ENCODE data around the gene GAGE10. TPM values are rescaled to one million over a fixed set of nuclear protein-coding genes. Genes with fewer than 3 reads are reported as not detected.

GAGE10 gene
- total and polyA plus RNA-seq, 9 of the 15 experiments (the other 6 are each of a cell fraction or from before 2014, with no cell fraction given), result 0.80 to 3.1 (median 0.96) TPM; not detected in 4

DNA sequence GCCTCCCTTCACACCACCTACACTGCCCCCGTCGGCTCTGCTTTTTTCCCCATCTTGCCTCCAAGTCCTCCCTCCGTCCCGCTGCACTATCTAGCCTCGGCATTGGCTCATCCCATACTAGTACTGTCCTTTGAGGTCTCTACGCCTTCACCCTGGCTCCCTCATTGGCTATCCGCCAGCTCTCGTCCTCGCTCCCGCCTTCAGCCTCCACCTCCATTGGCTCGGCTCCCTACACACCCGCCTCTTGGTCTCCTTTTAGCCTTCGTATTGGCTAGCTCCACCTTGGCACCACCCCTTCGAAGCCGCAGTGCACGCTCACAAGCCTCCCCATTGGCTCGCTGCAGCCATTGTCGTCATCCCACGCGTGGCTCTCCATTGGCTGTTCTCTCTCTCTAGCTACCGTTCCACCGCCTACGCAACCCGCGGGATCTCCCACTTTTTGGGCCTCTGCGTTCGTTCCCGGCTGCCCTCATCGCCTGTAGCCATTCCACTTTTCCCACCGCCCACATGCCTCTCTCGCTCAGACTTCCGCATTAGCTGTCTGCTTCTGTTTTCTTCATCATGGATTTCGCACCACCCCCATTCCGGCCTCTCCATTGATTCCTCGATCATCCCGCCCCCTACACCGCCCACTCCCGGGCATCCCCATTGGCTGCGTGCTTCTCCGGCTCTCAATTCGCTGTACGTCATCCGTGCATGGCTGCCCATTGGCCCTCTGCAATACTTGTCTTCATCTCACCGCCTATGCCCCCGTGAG lies 34.3 kb upstream of the GAGE10 start (continued):
- TF ChIP-seq, protein P1, sequence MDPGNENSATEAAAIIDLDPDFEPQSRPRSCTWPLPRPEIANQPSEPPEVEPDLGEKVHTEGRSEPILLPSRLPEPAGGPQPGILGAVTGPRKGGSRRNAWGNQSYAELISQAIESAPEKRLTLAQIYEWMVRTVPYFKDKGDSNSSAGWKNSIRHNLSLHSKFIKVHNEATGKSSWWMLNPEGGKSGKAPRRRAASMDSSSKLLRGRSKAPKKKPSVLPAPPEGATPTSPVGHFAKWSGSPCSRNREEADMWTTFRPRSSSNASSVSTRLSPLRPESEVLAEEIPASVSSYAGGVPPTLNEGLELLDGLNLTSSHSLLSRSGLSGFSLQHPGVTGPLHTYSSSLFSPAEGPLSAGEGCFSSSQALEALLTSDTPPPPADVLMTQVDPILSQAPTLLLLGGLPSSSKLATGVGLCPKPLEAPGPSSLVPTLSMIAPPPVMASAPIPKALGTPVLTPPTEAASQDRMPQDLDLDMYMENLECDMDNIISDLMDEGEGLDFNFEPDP (CRISPR knock-in tag; IDR thresholded peaks at IDR 0.05), result no peak
- TF ChIP-seq HNRNPUL1 (IDR thresholded peaks at IDR 0.05; ENCODE audit: low read length) (no peak), MED1 (CRISPR knock-in tag; IDR thresholded peaks at IDR 0.05; ENCODE audit: borderline replicate concordance) (no peak), TAL1 (IDR thresholded peaks at IDR 0.05) (no peak), JUN (IDR thresholded peaks at IDR 0.05; ENCODE audit: borderline replicate concordance, low read depth, low read length) (no peak), JUN (CRISPR knock-in tag; IDR thresholded peaks at IDR 0.05; ENCODE audit: borderline replicate concordance) (no peak), ZC3H11A (IDR thresholded peaks at IDR 0.05; ENCODE audit: low read depth, low read length) (no peak), ZNF165 (CRISPR knock-in tag; IDR thresholded peaks at IDR 0.05; ENCODE audit: borderline replicate concordance) (no peak), HNRNPLL (IDR thresholded peaks at IDR 0.05; ENCODE audit: low read depth, low read length, poor library complexity, severe bottlenecking) (peak; percentile 55), SETDB1 (IDR thresholded peaks at IDR 0.05; ENCODE audit: low read length) (no peak), KLF6 (CRISPR knock-in tag; IDR thresholded peaks at IDR 0.05; ENCODE audit: borderline replicate concordance) (no peak), C11orf30 (IDR thresholded peaks at IDR 0.05; ENCODE audit: low read depth) (peak; percentile 68), MTF1 (CRISPR knock-in tag; IDR thresholded peaks at IDR 0.05; ENCODE audit: borderline replicate concordance) (no peak), NCOA6 (IDR thresholded peaks at IDR 0.05) (no peak), NONO (IDR thresholded peaks at IDR 0.05; ENCODE audit: low read depth in 2 of 2, low read length in 1 of 2) (no peak), NELFE (IDR thresholded peaks at IDR 0.05; ENCODE audit: insufficient read depth, insufficient read length) (no peak)
- TF ChIP-seq, protein P2, sequence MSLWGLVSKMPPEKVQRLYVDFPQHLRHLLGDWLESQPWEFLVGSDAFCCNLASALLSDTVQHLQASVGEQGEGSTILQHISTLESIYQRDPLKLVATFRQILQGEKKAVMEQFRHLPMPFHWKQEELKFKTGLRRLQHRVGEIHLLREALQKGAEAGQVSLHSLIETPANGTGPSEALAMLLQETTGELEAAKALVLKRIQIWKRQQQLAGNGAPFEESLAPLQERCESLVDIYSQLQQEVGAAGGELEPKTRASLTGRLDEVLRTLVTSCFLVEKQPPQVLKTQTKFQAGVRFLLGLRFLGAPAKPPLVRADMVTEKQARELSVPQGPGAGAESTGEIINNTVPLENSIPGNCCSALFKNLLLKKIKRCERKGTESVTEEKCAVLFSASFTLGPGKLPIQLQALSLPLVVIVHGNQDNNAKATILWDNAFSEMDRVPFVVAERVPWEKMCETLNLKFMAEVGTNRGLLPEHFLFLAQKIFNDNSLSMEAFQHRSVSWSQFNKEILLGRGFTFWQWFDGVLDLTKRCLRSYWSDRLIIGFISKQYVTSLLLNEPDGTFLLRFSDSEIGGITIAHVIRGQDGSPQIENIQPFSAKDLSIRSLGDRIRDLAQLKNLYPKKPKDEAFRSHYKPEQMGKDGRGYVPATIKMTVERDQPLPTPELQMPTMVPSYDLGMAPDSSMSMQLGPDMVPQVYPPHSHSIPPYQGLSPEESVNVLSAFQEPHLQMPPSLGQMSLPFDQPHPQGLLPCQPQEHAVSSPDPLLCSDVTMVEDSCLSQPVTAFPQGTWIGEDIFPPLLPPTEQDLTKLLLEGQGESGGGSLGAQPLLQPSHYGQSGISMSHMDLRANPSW (CRISPR knock-in tag; IDR thresholded peaks at IDR 0.05), result no peak
- TF ChIP-seq, protein P3, sequence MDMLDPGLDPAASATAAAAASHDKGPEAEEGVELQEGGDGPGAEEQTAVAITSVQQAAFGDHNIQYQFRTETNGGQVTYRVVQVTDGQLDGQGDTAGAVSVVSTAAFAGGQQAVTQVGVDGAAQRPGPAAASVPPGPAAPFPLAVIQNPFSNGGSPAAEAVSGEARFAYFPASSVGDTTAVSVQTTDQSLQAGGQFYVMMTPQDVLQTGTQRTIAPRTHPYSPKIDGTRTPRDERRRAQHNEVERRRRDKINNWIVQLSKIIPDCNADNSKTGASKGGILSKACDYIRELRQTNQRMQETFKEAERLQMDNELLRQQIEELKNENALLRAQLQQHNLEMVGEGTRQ (CRISPR knock-in tag; IDR thresholded peaks at IDR 0.05), result no peak
- TF ChIP-seq, protein P4, sequence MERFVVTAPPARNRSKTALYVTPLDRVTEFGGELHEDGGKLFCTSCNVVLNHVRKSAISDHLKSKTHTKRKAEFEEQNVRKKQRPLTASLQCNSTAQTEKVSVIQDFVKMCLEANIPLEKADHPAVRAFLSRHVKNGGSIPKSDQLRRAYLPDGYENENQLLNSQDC (CRISPR knock-in tag; IDR thresholded peaks at IDR 0.05), result no peak
